Epithelial cell of proximal tubule (primary cell): ENCODE measurements around the gene GPR32. TPM values are rescaled to one million over a fixed set of nuclear protein-coding genes. Genes with fewer than 3 reads are reported as not detected.
"Not testable (repeated sequence)": the region's sequence is repeated elsewhere in the genome, so short reads cannot be mapped to it uniquely, and the experiment has no call there.

Experiments used
- DNase-seq: peaks from one replicate; pipeline ENCODE4 v3.0.0-alpha.2; 2011; ENCODE audit warnings: low read depth
- H3K4me3 ChIP-seq: 2 replicates; pipeline ENCODE4 v1.5.1; 2011; ENCODE audit warnings: low read depth, mild to moderate bottlenecking, low read length
- CTCF ChIP-seq: conservative IDR thresholded peaks from 2 replicates; pipeline ENCODE4 v1.5.1; 2012; ENCODE audit warnings: low read depth, mild to moderate bottlenecking, low read length
- total RNA-seq: library from RNA; depleted of rRNA; stranded (reverse); fragments of >200 nt; gene quantifications from 2 replicates; pipeline ENCODE4 v1.2.3, GENCODE V29; 2015

Gene GPR32
- total RNA-seq, 1 donor from 2014 or later: not detected

- no peak for TF ChIP-seq CTCF
- DNase-seq: no peak
- no peak overlapping the region for H3K4me3 ChIP-seq
These were observed 8.7 kb downstream of the GPR32 start for GRCh38 chr19:50778906-50779430.

- DNase-seq: no peak
- TF ChIP-seq CTCF: no peak
- H3K4me3 ChIP-seq: no peak overlapping the region
These were observed 9.5 kb downstream of the GPR32 start for GRCh38 chr19:50779504-50780457.

- no peak overlapping the region for H3K4me3 ChIP-seq
- TF ChIP-seq CTCF: no peak
- no peak for DNase-seq
These were observed 10.6 kb downstream of the GPR32 start for GRCh38 chr19:50780753-50781435.

GRCh38 chr19:50783848-50784152 lies 13.5 kb downstream of the GPR32 start:
- H3K4me3 ChIP-seq, DNase-seq: not testable (repeated sequence)

GRCh38 chr19:50784710-50785109 lies 14.4 kb downstream of the GPR32 start:
- no peak for DNase-seq
- TF ChIP-seq CTCF: no peak
- no peak overlapping the region for H3K4me3 ChIP-seq

- no peak for DNase-seq
- TF ChIP-seq CTCF: no peak
These were observed 15.1 kb downstream of the GPR32 start for GRCh38 chr19:50785329-50785728.

GRCh38 chr19:50790396-50790795 lies 20.1 kb downstream of the GPR32 start, which contains the start of gene ACP4:
ACP4 (plus strand) TSS chr19:50790415; CDS start chr19:50790415, 0 bp downstream.
- no peak within 1 kb of the TSS for H3K4me3 ChIP-seq
- DNase-seq: no peak
- no peak for TF ChIP-seq CTCF

More at GRCh38 chr19:50785329-50785728, 15.1 kb downstream of the GPR32 start:
- H3K4me3 ChIP-seq: no peak overlapping the region
